ENCODE data around the gene NEAT1. TPM values are rescaled to one million over a fixed set of nuclear protein-coding genes. Genes with fewer than 3 reads are reported as not detected.

Gene NEAT1
- total RNA-seq, 1 donor from 2014 or later: 37.2 TPM

GRCh38 chr11:65401073-65401802, 21.4 kb upstream of the NEAT1 start:
- no peak for DNase-seq (ENCODE audit: low read depth, low spot score)
- TF ChIP-seq CTCF (conservative IDR thresholded peaks at IDR 0.05): no peak
- Mint-ChIP-seq H3K4me1 (no peaks in the 10 kb centered on the region), H3K4me3 (no peak overlapping the region), H3K27me3 (ENCODE audit: low read depth) (no peaks in the 10 kb centered on the region), H3K27ac (ENCODE audit: unreplicated experiment) (no peak overlapping the region), H3K9me3 (no peaks in the 10 kb centered on the region), H3K36me3 (ENCODE audit: low read depth) (peaks cover 3% of the 10 kb centered on the region)

DNA sequence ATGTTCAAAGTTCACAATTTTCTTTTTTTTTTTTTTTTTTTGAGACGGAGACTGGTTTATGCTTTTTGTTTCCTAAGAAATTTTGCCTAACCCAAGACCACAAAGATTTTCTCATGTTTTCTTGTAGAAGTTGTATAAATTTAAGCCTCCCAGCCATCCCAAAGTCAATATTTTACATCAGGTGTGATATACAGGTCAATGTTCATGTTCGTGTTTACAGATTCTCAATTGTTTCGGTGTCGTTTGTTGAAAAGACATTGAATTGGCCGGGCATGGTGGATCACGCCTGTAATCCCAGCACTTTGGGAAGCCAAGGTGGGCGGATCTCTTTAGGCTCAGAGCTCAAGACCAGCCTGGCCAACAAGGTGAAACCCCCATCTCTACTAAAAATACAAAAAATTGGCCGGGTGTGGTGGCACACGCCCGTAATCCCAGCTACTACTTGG, 20.8 kb upstream of the NEAT1 start:
- no peaks in the 10 kb centered on the region for H3K4me1 Mint-ChIP-seq
- H3K36me3 Mint-ChIP-seq (ENCODE audit: low read depth): peaks cover 3% of the 10 kb centered on the region
- no peaks in the 10 kb centered on the region for H3K27me3 Mint-ChIP-seq (ENCODE audit: low read depth)
- no peak overlapping the region for H3K27ac Mint-ChIP-seq (ENCODE audit: unreplicated experiment)
- H3K4me3 Mint-ChIP-seq: no peak overlapping the region
- TF ChIP-seq CTCF (conservative IDR thresholded peaks at IDR 0.05): no peak
- DNase-seq (ENCODE audit: low read depth, low spot score): no peak
- H3K9me3 Mint-ChIP-seq: no peaks in the 10 kb centered on the region

- H3K27ac Mint-ChIP-seq (ENCODE audit: unreplicated experiment): no peak overlapping the region
- no peaks in the 10 kb centered on the region for H3K36me3 Mint-ChIP-seq (ENCODE audit: low read depth)
- no peak for DNase-seq (ENCODE audit: low read depth, low spot score)
- no peaks in the 10 kb centered on the region for H3K9me3 Mint-ChIP-seq
- TF ChIP-seq CTCF (conservative IDR thresholded peaks at IDR 0.05): no peak
- no peaks in the 10 kb centered on the region for H3K4me1 Mint-ChIP-seq
- no peak overlapping the region for H3K4me3 Mint-ChIP-seq
- H3K27me3 Mint-ChIP-seq (ENCODE audit: low read depth): no peaks in the 10 kb centered on the region
Measured at GRCh38 chr11:65402790-65403189, 19.8 kb upstream of the NEAT1 start.

DNA sequence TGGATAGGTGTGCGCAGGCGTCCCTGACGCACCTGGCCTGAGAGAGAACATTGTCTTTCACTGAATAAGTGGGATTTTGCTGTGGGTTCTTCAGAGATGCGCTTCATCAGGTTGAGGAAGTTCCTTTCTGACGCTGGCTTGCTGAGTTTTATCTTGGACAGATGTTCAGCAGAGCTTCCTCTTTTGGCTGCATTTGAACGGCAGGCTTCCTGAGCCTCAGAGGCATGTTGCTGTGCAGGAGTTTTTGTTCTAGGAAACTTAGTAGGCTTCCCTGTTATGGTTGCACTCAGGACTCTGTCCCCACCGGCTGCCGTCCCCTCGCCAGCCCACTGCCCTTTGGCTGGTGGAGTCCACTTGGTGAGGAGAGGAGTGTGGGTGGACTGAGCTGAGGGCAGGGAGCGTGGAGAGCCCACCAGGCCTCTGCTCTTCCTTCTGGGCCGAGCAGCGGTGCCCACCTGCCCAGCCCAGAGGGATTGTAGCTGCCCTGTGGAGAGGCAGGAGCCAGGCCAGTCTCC, 18.9 kb upstream of the NEAT1 start:
- H3K4me3 Mint-ChIP-seq: no peak overlapping the region
- no peak overlapping the region for H3K27ac Mint-ChIP-seq (ENCODE audit: unreplicated experiment)
- no peaks in the 10 kb centered on the region for H3K36me3 Mint-ChIP-seq (ENCODE audit: low read depth)
- no peaks in the 10 kb centered on the region for H3K4me1 Mint-ChIP-seq
- H3K27me3 Mint-ChIP-seq (ENCODE audit: low read depth): no peaks in the 10 kb centered on the region
- H3K9me3 Mint-ChIP-seq: no peaks in the 10 kb centered on the region
- TF ChIP-seq CTCF (conservative IDR thresholded peaks at IDR 0.05): no peak
- no peak for DNase-seq (ENCODE audit: low read depth, low spot score)

DNA sequence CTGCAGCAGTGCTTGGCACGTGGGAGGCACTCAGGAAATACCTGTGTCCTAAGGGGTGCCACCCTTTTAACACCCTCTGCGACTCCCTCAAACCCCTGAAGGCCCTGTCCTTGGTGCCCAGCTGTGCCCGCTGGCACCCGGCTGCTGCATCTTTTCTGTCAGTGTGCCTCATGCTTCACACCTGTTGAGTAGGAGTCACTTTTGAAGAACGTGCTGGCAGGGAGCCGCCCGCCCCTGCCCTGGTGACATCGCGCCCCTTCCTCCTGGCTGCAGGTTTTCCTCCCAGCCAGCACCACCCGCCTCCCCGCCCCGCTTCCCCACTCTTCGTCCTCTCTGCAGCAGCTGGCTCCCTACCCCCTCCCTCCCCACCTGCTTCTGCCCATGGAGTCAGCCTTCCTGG, 18.4 kb upstream of the NEAT1 start:
- H3K4me1 Mint-ChIP-seq: no peaks in the 10 kb centered on the region
- no peak for DNase-seq (ENCODE audit: low read depth, low spot score)
- H3K27me3 Mint-ChIP-seq (ENCODE audit: low read depth): no peaks in the 10 kb centered on the region
- no peaks in the 10 kb centered on the region for H3K9me3 Mint-ChIP-seq
- no peak for TF ChIP-seq CTCF (conservative IDR thresholded peaks at IDR 0.05)
- no peak overlapping the region for H3K4me3 Mint-ChIP-seq
- no peak overlapping the region for H3K27ac Mint-ChIP-seq (ENCODE audit: unreplicated experiment)
- no peaks in the 10 kb centered on the region for H3K36me3 Mint-ChIP-seq (ENCODE audit: low read depth)
